H1 (cell line): ENCODE data around the gene SH3GL1. TPM values are rescaled to one million over a fixed set of nuclear protein-coding genes. Genes with fewer than 3 reads are reported as not detected.

Source experiments
- CTCF ChIA-PET: fragments of 300-600 bp; sonication (Branson Sonifier 250); formaldehyde crosslinking; loops from one replicate; lab custom pipeline; 2021; ENCODE audit not compliant: partially characterized antibody; lab: Charles Lee
- POLR2A ChIA-PET: fragments of 300-600 bp; sonication (Branson Sonifier 250); formaldehyde crosslinking; loops from one replicate; lab custom pipeline; 2021; ENCODE audit warnings: inconsistent platforms; ENCODE audit not compliant: partially characterized antibody; lab: Charles Lee
- DNase-seq, 2 experiments: peaks; one replicate each; pipeline versions ENCODE4 v3.0.0 to v3.0.0-alpha.2; 2010 to 2022; ENCODE audit warnings: low spot score in 2 of 2, low read depth in 1 of 2, mixed read lengths in 1 of 2
- FAIRE-seq: peaks from 2 replicates; lab custom pipeline; 2011; peaks lifted over from hg19 to GRCh38; lab: Jason Lieb, UNC
- H2AFZ ChIP-seq: 2 replicates; pipeline ENCODE4 v1.8.1; 2012; ENCODE audit warnings: low read length, inconsistent platforms
- H2AK5ac ChIP-seq: 2 replicates; pipeline ENCODE4 v1.6.1; 2013; ENCODE audit warnings: low read depth, low read length
- H2BK120ac ChIP-seq: replicated peaks from 2 replicates; pipeline ENCODE3; 2013; ENCODE audit warnings: low read depth, low read length, inconsistent platforms
- H2BK12ac ChIP-seq: 2 replicates; pipeline ENCODE4 v1.6.1; 2013; ENCODE audit warnings: low read depth, low read length
- H2BK15ac ChIP-seq: 2 replicates; pipeline ENCODE4 v1.6.1; 2013; ENCODE audit warnings: low read length
- H2BK20ac ChIP-seq: 2 replicates; pipeline ENCODE4 v1.6.1; 2013; ENCODE audit warnings: low read length
- H2BK5ac ChIP-seq: 2 replicates; pipeline ENCODE4 v1.6.1; 2013; ENCODE audit warnings: low read depth, low read length
- H3K14ac ChIP-seq: 2 replicates; pipeline ENCODE4 v1.6.1; 2013; ENCODE audit warnings: inconsistent platforms; ENCODE audit not compliant: insufficient read length
- H3K18ac ChIP-seq: 2 replicates; pipeline ENCODE4 v1.6.1; 2013; ENCODE audit warnings: low read length; ENCODE audit errors: extremely low read depth
- H3K23ac ChIP-seq: 2 replicates; pipeline ENCODE4 v1.6.1; 2013; ENCODE audit warnings: inconsistent platforms; ENCODE audit not compliant: insufficient read length
- H3K23me2 ChIP-seq: 2 replicates; pipeline ENCODE4 v1.6.1; 2013; ENCODE audit warnings: low read depth, low read length
- H3K27ac ChIP-seq: 2 replicates; pipeline ENCODE4 v1.6.1; 2011; ENCODE audit warnings: low read depth, low read length, inconsistent platforms
- H3K27me3 ChIP-seq, 4 experiments: replicated peaks in 1 of 4; 1 replicate in 1 of 4; 2 replicates in 3 of 4; pipeline versions ENCODE4 v1.6.1 to v1.8.1; 2011 to 2013; ENCODE audit warnings: low read length in 3 of 4, mild to moderate bottlenecking in 3 of 4, inconsistent platforms in 2 of 4, mixed read lengths in 2 of 4, moderate library complexity in 1 of 4; ENCODE audit not compliant: control insufficient read depth in 3 of 4, insufficient read depth in 3 of 4; ENCODE audit errors: extremely low read depth in 1 of 4
- H3K36me3 ChIP-seq, 4 experiments: 2 replicates each; pipeline versions ENCODE4 v1.6.1 to v1.8.1; 2011 to 2013; ENCODE audit warnings: mild to moderate bottlenecking in 4 of 4, low read length in 3 of 4, moderate library complexity in 2 of 4, control low read depth in 1 of 4, inconsistent platforms in 1 of 4; ENCODE audit not compliant: insufficient read depth in 4 of 4, control insufficient read depth in 2 of 4
- H3K4ac ChIP-seq: replicated peaks from 2 replicates; pipeline ENCODE3; 2013; ENCODE audit warnings: low read length, low read depth, mixed read lengths, inconsistent platforms; ENCODE audit not compliant: insufficient read length
- H3K4me1 ChIP-seq, 4 experiments: replicated peaks in 1 of 4; 1 replicate in 1 of 4; 2 replicates in 3 of 4; pipeline versions ENCODE4 v1.6.1 to v1.8.1; 2011 to 2013; ENCODE audit warnings: low read length in 3 of 4, inconsistent platforms in 2 of 4, mixed read lengths in 1 of 4; ENCODE audit not compliant: insufficient read depth in 4 of 4, control insufficient read depth in 3 of 4
- H3K4me2 ChIP-seq, 2 experiments: 2 replicates each; pipeline versions ENCODE4 v1.6.1 to v1.8.1; 2011 to 2013; ENCODE audit warnings: low read depth in 2 of 2, low read length in 2 of 2, control low read depth in 1 of 2, inconsistent platforms in 1 of 2, mild to moderate bottlenecking in 1 of 2; ENCODE audit not compliant: insufficient read depth in 1 of 2
- H3K4me3 ChIP-seq, 4 experiments: fragments of 200-600, 300-600 bp in 1 of 4; sonication (generic), shearing (Covaris generic), sonication (Bioruptor Twin) in 1 of 4; 2 replicates each; pipeline versions ENCODE4 v1.5.1 to v1.8.1; 2011 to 2016; ENCODE audit warnings: low read length in 4 of 4, low read depth in 3 of 4, control low read depth in 2 of 4, inconsistent platforms in 2 of 4, mild to moderate bottlenecking in 2 of 4, mixed read lengths in 1 of 4, moderate library complexity in 1 of 4; ENCODE audit not compliant: insufficient read depth in 2 of 4; ENCODE audit errors: extremely low read depth in 1 of 4
- H3K56ac ChIP-seq: replicated peaks from 2 replicates; pipeline ENCODE3; 2013; ENCODE audit warnings: low read depth, mild to moderate bottlenecking, mixed read lengths, low read length, inconsistent platforms; ENCODE audit not compliant: insufficient read length
- H3K79me1 ChIP-seq: 2 replicates; pipeline ENCODE4 v1.6.1; 2013; ENCODE audit warnings: low read depth, low read length, control low read depth
- H3K79me2 ChIP-seq, 2 experiments: 2 replicates each; pipeline versions ENCODE4 v1.6.1 to v1.8.1; 2012 to 2013; ENCODE audit warnings: low read length in 2 of 2, mild to moderate bottlenecking in 2 of 2, inconsistent platforms in 1 of 2; ENCODE audit not compliant: insufficient read depth in 2 of 2, control insufficient read depth in 1 of 2
- H3K9ac ChIP-seq, 4 experiments: replicated peaks in 1 of 4; 1 replicate in 1 of 4; 2 replicates in 3 of 4; pipeline versions ENCODE4 v1.6.1 to v1.8.1; 2011 to 2013; ENCODE audit warnings: low read depth in 3 of 4, low read length in 3 of 4, control low read depth in 2 of 4, mild to moderate bottlenecking in 2 of 4, moderate library complexity in 2 of 4, inconsistent platforms in 1 of 4; ENCODE audit errors: extremely low read depth in 1 of 4
- H3K9me3 ChIP-seq, 2 experiments: 2 replicates each; pipeline versions ENCODE4 v1.6.1 to v1.8.1; 2012 to 2013; ENCODE audit warnings: mild to moderate bottlenecking in 2 of 2, moderate library complexity in 2 of 2, control low read depth in 1 of 2, inconsistent platforms in 1 of 2, low read depth in 1 of 2, low read length in 1 of 2, mixed read lengths in 1 of 2; ENCODE audit not compliant: insufficient read depth in 2 of 2
- H4K20me1 ChIP-seq, 2 experiments: replicated peaks in 1 of 2; 2 replicates each; pipeline versions ENCODE3 to v1.8.1; 2011 to 2013; ENCODE audit warnings: inconsistent platforms in 2 of 2, low read length in 2 of 2, mild to moderate bottlenecking in 1 of 2; ENCODE audit not compliant: insufficient read depth in 2 of 2, control insufficient read depth in 1 of 2
- H4K5ac ChIP-seq: 2 replicates; pipeline ENCODE4 v1.6.1; 2013; ENCODE audit warnings: low read length, low read depth, mixed read lengths, inconsistent platforms; ENCODE audit not compliant: insufficient read length
- H4K8ac ChIP-seq: 2 replicates; pipeline ENCODE4 v1.8.0; 2013; ENCODE audit warnings: mild to moderate bottlenecking, moderate library complexity, low read length, inconsistent platforms; ENCODE audit not compliant: insufficient read depth; ENCODE audit errors: extremely low read depth
- H4K91ac ChIP-seq: replicated peaks from 2 replicates; pipeline ENCODE3; 2013; ENCODE audit warnings: low read length, mixed read lengths, inconsistent platforms; ENCODE audit not compliant: insufficient read length
- BACH1 ChIP-seq: IDR thresholded peaks from 2 replicates; pipeline ENCODE4 v1.6.1; 2012; ENCODE audit warnings: low read length, improper control_type of control experiment
- SP1 ChIP-seq: IDR thresholded peaks from 2 replicates; pipeline ENCODE4 v1.6.1; 2011; ENCODE audit warnings: low read depth, low read length
- SP2 ChIP-seq: IDR thresholded peaks from 2 replicates; pipeline ENCODE4 v1.6.1; 2012; ENCODE audit warnings: mild to moderate bottlenecking, low read length, inconsistent platforms
- WGBS, 2 experiments: shearing (Covaris generic) in 1 of 2; methylation state at CpG; one replicate each; pipeline versions ENCODE4 v1.1.6 to v1.1.7; 2013 to 2015; ENCODE audit warnings: low lambda C conversion rate in 2 of 2, mixed read lengths in 2 of 2, inconsistent platforms in 1 of 2, low coverage in 1 of 2, missing lambda C conversion rate in 1 of 2; ENCODE audit not compliant: insufficient replicate concordance in 2 of 2, insufficient coverage in 1 of 2, insufficient read length in 1 of 2; ENCODE audit errors: extremely low coverage in 1 of 2, missing lambda C conversion rate in 1 of 2; 5-methylcytosine and 5-hydroxymethylcytosine counted together
- polyA plus RNA-seq, 7 experiments: library from polyadenylated mRNA; depleted of rRNA in 3 of 7; stranded (reverse) in 5 of 7; unstranded in 2 of 7; fragments of >200 nt in 5 of 7; fragments of 200-250 nt in 2 of 7; gene quantifications; 1 replicate in 5 of 7; 2 replicates in 1 of 7; 4 replicates in 1 of 7; pipeline versions ENCODE4 v1.2.1 to v1.2.3, GENCODE V29; 2011 to 2013; ENCODE audit warnings: missing spikeins in 2 of 7, mixed read lengths in 2 of 7
- total RNA-seq: library from RNA; stranded (reverse); fragmentation: NEBNext Ultra II Directional; extraction: Animal tissue kit (Norgen Biotek cat#: 25700); gene quantifications from 2 replicates; pipeline ENCODE4 v1.2.1, GENCODE V29; 2021

SH3GL1 gene
- total and polyA plus RNA-seq, 2 of the 8 experiments (the other 6 are each of a cell fraction or from before 2014, with no cell fraction given), result 81.5 to 102 TPM

DNA sequence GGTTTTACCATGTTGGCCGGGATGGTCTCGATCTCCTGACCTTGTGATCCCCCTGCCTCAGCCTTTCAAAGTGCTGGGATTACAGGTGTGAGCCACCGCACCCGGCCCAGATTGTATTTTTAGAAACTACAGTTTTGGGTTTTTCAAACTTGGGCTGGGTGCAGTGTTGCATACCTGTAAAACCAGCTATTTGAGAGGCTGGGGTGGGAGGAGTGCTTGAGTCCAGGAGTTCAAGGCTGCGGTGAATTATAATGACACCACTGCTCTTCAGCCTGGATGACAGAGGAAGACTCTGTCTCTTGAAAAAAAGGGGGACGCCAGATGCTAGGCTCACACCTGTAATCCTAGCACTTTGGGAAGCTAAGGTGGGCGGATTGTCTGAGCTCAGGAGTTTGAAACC is 6.3 kb upstream of the SH3GL1 start:
- Histone ChIP-seq H4K8ac (no peak overlapping the region), H3K4me1 (peaks cover 2 to 22% (median 12%) of the 10 kb centered on the region in 4 experiments), H2BK120ac (no peak overlapping the region), H3K79me1 (peaks cover 10% of the 10 kb centered on the region), H3K23ac (no peak overlapping the region), H3K18ac (no peak overlapping the region), H2BK12ac (no peak overlapping the region), H4K5ac (no peak overlapping the region), H3K27ac (no peak overlapping the region), H2BK15ac (no peak overlapping the region), H2AK5ac (no peak overlapping the region), H3K4ac (no peak overlapping the region), H2AFZ (no peak overlapping the region), H3K9me3 (no peaks in the 10 kb centered on the region), H3K9ac (no peak overlapping the region), H4K20me1 (peaks cover 20% of the 10 kb centered on the region in 2 experiments), H3K56ac (no peak overlapping the region), H3K4me3 (no peak overlapping the region), H3K14ac (no peak overlapping the region), H2BK5ac (peak overlapping the region; percentile 73; the same call in 1 of the 2 replicates), H3K4me2 (no peak overlapping the region; a peak in 1 of 4 replicates), H4K91ac (no peak overlapping the region), H3K27me3 (no peaks in the 10 kb centered on the region), H2BK20ac (no peak overlapping the region), H3K36me3 (peaks cover 9 to 46% (median 20%) of the 10 kb centered on the region in 4 experiments), H3K79me2 (peaks cover 36 to 85% of the 10 kb centered on the region in 2 experiments), H3K23me2 (peaks cover 7% of the 10 kb centered on the region)
- no peak for DNase-seq
- CTCF ChIA-PET, result interaction anchor here (1.6 to 2.7 kb wide), 3 partner anchors 9 to 44 kb away, joined by 4 to 9 read pairs (median 6); no protein-coding TSS in a partner anchor
- TF ChIP-seq SP1 (no peak), BACH1 (no peak), SP2 (no peak)
- FAIRE-seq, result no peak
- WGBS, 2 experiments, result 94% methylated on average over 7 of the region's 7 CpGs; no CpG with 5 or more reads in 1 of the 2 experiments
- POLR2A ChIA-PET, result interaction anchor here (0.7 to 49.6 kb wide), 8 partner anchors 15 to 113 kb away, joined by 3 to 1590 read pairs (median 9); partner anchors contain the start of genes HDGFL2 and UBXN6
